Fibroblast of the aortic adventitia (primary cell): Measurements from ENCODE around the gene ELMO1. TPM values are rescaled to one million over a fixed set of nuclear protein-coding genes. Genes with fewer than 3 reads are reported as not detected.

ENCODE experiments used
- DNase-seq: peaks from one replicate; pipeline ENCODE4 v3.0.0-alpha.2; 2010; ENCODE audit warnings: low read depth
- H3K4me3 ChIP-seq: 2 replicates; pipeline ENCODE4 v1.5.1; 2011; ENCODE audit warnings: low read depth, mild to moderate bottlenecking, control low read depth, low read length, moderate library complexity
- total RNA-seq: library from RNA; depleted of rRNA; stranded (reverse); fragments of >200 nt; gene quantifications from 2 replicates; pipeline ENCODE4 v1.2.3, GENCODE V29; 2012; ENCODE audit warnings: low replicate concordance
- TF ChIP-seq, protein P1 (sequence below): IDR thresholded peaks from 2 replicates; pipeline ENCODE4 v1.5.1; 2011; ENCODE audit warnings: mild to moderate bottlenecking, low read length, control low read depth, inconsistent platforms; ENCODE audit not compliant: insufficient read depth

ELMO1 gene
- total RNA-seq, 1 donor: 1.3 TPM

GRCh38 chr7:37247861-37248260, 200.8 kb downstream of the ELMO1 start:
- TF ChIP-seq, protein P1, sequence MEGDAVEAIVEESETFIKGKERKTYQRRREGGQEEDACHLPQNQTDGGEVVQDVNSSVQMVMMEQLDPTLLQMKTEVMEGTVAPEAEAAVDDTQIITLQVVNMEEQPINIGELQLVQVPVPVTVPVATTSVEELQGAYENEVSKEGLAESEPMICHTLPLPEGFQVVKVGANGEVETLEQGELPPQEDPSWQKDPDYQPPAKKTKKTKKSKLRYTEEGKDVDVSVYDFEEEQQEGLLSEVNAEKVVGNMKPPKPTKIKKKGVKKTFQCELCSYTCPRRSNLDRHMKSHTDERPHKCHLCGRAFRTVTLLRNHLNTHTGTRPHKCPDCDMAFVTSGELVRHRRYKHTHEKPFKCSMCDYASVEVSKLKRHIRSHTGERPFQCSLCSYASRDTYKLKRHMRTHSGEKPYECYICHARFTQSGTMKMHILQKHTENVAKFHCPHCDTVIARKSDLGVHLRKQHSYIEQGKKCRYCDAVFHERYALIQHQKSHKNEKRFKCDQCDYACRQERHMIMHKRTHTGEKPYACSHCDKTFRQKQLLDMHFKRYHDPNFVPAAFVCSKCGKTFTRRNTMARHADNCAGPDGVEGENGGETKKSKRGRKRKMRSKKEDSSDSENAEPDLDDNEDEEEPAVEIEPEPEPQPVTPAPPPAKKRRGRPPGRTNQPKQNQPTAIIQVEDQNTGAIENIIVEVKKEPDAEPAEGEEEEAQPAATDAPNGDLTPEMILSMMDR: no peak
- DNase-seq: peak; percentile 28
- H3K4me3 ChIP-seq: no peak overlapping the region

- TF ChIP-seq, protein P1: no peak
- no peak overlapping the region for H3K4me3 ChIP-seq
- no peak for DNase-seq
Observed at GRCh38 chr7:37245590-37245989, 203.1 kb downstream of the ELMO1 start.

DNA sequence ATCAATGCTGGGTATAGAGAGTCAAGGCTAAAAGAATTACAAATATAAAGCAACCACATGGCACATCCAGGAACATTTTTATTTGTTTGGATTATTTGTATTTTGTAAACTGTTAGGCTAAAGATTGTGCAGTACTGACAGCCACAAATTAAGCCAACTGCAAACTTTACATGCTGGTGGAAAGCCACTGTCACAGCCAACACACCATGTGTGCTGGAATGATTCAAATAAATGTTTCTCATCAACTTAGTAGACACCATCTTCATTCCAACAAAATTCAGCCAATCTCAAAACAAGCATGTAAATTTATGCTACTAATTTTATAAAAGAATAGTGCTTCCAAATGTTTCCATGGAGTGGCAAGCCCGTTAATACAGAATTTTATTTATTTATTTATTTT, 211.8 kb downstream of the ELMO1 start:
- no peak overlapping the region for H3K4me3 ChIP-seq
- TF ChIP-seq, protein P1: no peak
- DNase-seq: no peak

DNA sequence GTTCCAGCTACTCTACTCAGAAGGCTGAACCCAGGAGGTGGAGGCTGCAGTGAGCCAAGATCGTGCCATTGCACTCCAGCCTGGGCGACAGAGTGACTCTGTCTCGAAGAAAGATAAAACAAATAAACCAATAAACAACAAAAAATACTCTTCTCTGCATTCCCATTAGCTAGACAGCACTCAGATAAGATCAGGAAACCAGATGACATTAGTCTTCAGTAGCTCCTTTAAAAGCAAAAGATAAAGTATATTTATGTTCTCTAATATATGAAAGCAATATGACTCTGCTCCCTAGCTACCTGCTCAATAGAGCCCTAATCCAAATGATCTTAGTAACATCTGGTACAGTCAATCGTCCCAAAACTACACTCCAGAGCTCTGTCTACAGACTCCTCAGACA, 212.9 kb downstream of the ELMO1 start:
- H3K4me3 ChIP-seq: no peak overlapping the region
- DNase-seq: no peak
- TF ChIP-seq, protein P1: no peak

DNA sequence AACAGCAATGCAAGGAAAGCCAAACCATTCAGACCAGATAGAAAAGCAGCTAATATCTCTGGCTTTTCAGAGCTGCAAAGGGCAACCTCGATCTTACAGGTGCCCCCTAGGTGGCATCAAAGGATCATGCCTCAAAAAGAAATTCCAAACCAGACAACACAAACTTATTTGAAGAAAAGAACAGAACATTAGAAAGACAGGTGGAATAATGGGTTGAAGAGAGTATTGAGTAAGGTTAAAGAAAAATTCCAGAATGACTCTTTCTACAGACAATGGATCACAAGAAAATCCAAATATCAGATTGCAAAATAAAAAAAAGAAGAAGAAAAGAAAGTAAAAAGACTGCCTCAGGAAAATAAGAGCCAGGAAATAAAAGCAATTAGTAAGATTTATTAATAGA, 213.7 kb downstream of the ELMO1 start:
- TF ChIP-seq, protein P1: peak; percentile 32
- H3K4me3 ChIP-seq: no peak overlapping the region
- DNase-seq: peak; percentile 12

- H3K4me3 ChIP-seq: no peak overlapping the region
- TF ChIP-seq, protein P1: no peak
- DNase-seq: no peak
Observed at GRCh38 chr7:37234334-37234733, 214.3 kb downstream of the ELMO1 start.

- H3K4me3 ChIP-seq: no peak overlapping the region
- no peak for DNase-seq
- TF ChIP-seq, protein P1: no peak
Observed at GRCh38 chr7:37231613-37232012, 217.1 kb downstream of the ELMO1 start.
